B cell (primary cell): ENCODE results near the gene TCN2. TPM values are rescaled to one million over a fixed set of nuclear protein-coding genes. Genes with fewer than 3 reads are reported as not detected.
A peak's percentile ranks its signal among the peaks of the same experiment; 100 is the strongest.

Source experiments
- ATAC-seq: fragments of 200-7000 bp; cut with Tn5 transposase; one replicate; pipeline ENCODE4 v1.10.0; 2021; ENCODE audit warnings: low read depth, mild to moderate bottlenecking, moderate number of reproducible peaks, moderate library complexity
- CTCF ChIA-PET: fragments of 350-600 bp; sonication (Branson Sonifier 250); formaldehyde crosslinking; loops from one replicate; lab custom pipeline; 2021; ENCODE audit warnings: antibody characterized with exemption, inconsistent platforms; lab: Charles Lee
- POLR2A ChIA-PET: fragments of 350-600 bp; sonication (Branson Sonifier 250); formaldehyde crosslinking; loops from one replicate; lab custom pipeline; 2021; ENCODE audit warnings: antibody characterized with exemption; lab: Charles Lee
- DNase-seq: peaks from one replicate; pipeline ENCODE4 v3.0.0; 2013
- H2AFZ ChIP-seq: 2 replicates; pipeline ENCODE4 v1.6.1; 2012; ENCODE audit warnings: mild to moderate bottlenecking, low read depth, low read length; ENCODE audit not compliant: insufficient read depth, poor library complexity, severe bottlenecking
- H3K27ac ChIP-seq, 2 donors: 1 replicate in 1 of 2; 2 replicates in 1 of 2; pipeline ENCODE4 v1.5.1; 2012 to 2013; ENCODE audit warnings: low read length in 2 of 2, mild to moderate bottlenecking in 2 of 2, moderate library complexity in 1 of 2
- H3K27me3 ChIP-seq, 4 experiments: fragments of 200-600 bp in 1 of 4; sonication (generic) in 1 of 4; replicated peaks in 1 of 4; 1 replicate in 2 of 4; 2 replicates in 2 of 4; pipeline versions ENCODE4 v1.6.1 to v1.7.0; 2013 to 2016; ENCODE audit warnings: low read length in 3 of 4, mild to moderate bottlenecking in 2 of 4, mixed read lengths in 1 of 4, moderate library complexity in 1 of 4; ENCODE audit not compliant: insufficient read depth in 4 of 4, control insufficient read depth in 3 of 4; ENCODE audit errors: control extremely low read depth in 1 of 4
- H3K36me3 ChIP-seq, 2 experiments: replicated peaks in 1 of 2; 1 replicate in 1 of 2; 2 replicates in 1 of 2; pipeline versions ENCODE4 v1.6.1 to v1.7.1; 2013; ENCODE audit warnings: low read length in 1 of 2; ENCODE audit not compliant: insufficient read depth in 2 of 2, control insufficient read depth in 1 of 2; ENCODE audit errors: control extremely low read depth in 1 of 2, extremely low read depth in 1 of 2
- H3K4me1 ChIP-seq, 2 donors: fragments of 200-600 bp in 1 of 2; sonication (generic) in 1 of 2; 1 replicate in 1 of 2; 2 replicates in 1 of 2; pipeline versions ENCODE4 v1.5.1 to v1.6.1; 2013 to 2017; ENCODE audit warnings: low read length in 2 of 2; ENCODE audit not compliant: control insufficient read depth in 2 of 2, insufficient read depth in 2 of 2
- H3K4me2 ChIP-seq: replicated peaks from 2 replicates; pipeline ENCODE3; 2012; ENCODE audit warnings: mild to moderate bottlenecking, low read depth, low read length; ENCODE audit not compliant: poor library complexity, severe bottlenecking
- H3K4me3 ChIP-seq, 5 experiments: fragments of 200-600 bp in 1 of 5; sonication (generic) in 1 of 5; 1 replicate in 3 of 5; 2 replicates in 2 of 5; pipeline versions ENCODE4 v1.5.1 to v1.7.0; 2011 to 2016; ENCODE audit warnings: low read length in 4 of 5, mild to moderate bottlenecking in 4 of 5, low read depth in 2 of 5, control low read depth in 1 of 5, moderate library complexity in 1 of 5; ENCODE audit not compliant: insufficient read depth in 1 of 5; ENCODE audit errors: control extremely low read depth in 1 of 5, extremely low read depth in 1 of 5
- H3K79me2 ChIP-seq: fragments of 200-600 bp; sonication (generic); one replicate; pipeline ENCODE4 v1.6.0; 2016; ENCODE audit warnings: low read length; ENCODE audit not compliant: control insufficient read depth, insufficient read depth
- H3K9ac ChIP-seq: fragments of 200-600 bp; sonication (generic); 2 replicates; pipeline ENCODE4 v1.6.1; 2017; ENCODE audit warnings: mild to moderate bottlenecking, low read length, moderate library complexity
- H3K9me3 ChIP-seq, 3 donors: one replicate each; pipeline versions ENCODE4 v1.6.1 to v1.7.1; 2013; ENCODE audit warnings: low read length in 2 of 3; ENCODE audit not compliant: control insufficient read depth in 2 of 3, insufficient read depth in 1 of 3; ENCODE audit errors: control extremely low read depth in 1 of 3
- H4K20me1 ChIP-seq: 2 replicates; pipeline ENCODE4 v1.6.0; 2012; ENCODE audit warnings: mild to moderate bottlenecking, low read length; ENCODE audit not compliant: insufficient read depth, control insufficient read depth, poor library complexity, severe bottlenecking
- H3K27ac Mint-ChIP-seq: one replicate; pipeline ENCODE4 v1.8.0; 2021; ENCODE audit warnings: mixed read lengths
- H3K27me3 Mint-ChIP-seq: one replicate; pipeline ENCODE4 v1.8.0; 2021; ENCODE audit warnings: mixed read lengths
- H3K4me1 Mint-ChIP-seq: one replicate; pipeline ENCODE4 v1.8.0; 2021; ENCODE audit warnings: mixed read lengths
- H3K4me3 Mint-ChIP-seq: one replicate; pipeline ENCODE4 v1.8.0; 2021; ENCODE audit warnings: mixed read lengths
- H3K9me3 Mint-ChIP-seq: one replicate; pipeline ENCODE4 v1.8.0; 2022; ENCODE audit warnings: mixed read lengths; ENCODE audit not compliant: insufficient read depth
- EZH2 ChIP-seq: IDR thresholded peaks from 2 replicates; pipeline ENCODE4 v1.6.1; 2012; ENCODE audit warnings: borderline replicate concordance, low read depth, mild to moderate bottlenecking, moderate library complexity, low read length; ENCODE audit not compliant: insufficient read depth, poor library complexity, severe bottlenecking
- WGBS: methylation state at CpG from one replicate; pipeline ENCODE4 v1.1.5; 2013; ENCODE audit warnings: missing lambda C conversion rate; ENCODE audit not compliant: insufficient coverage; 5-methylcytosine and 5-hydroxymethylcytosine counted together
- intact Hi-C: fragments of 100-400 bp; cut with micrococcal nuclease; formaldehyde crosslinking; loops from one replicate; pipeline ENCODE4 v1.10.0; 2022
- polyA plus RNA-seq: library from polyadenylated mRNA; depleted of rRNA; stranded (reverse); fragments of >200 nt; gene quantifications from 2 replicates; pipeline ENCODE4 v1.2.3, GENCODE V29; 2012
- total RNA-seq, 2 donors: library from RNA; stranded (reverse); fragments of 120-200 nt in 1 of 2; gene quantifications; 1 replicate in 1 of 2; 2 replicates in 1 of 2; pipeline versions ENCODE4 v1.2.3 to v1.2.4, GENCODE V29; 2013 to 2022
- TF ChIP-seq, protein P1 (sequence below): fragments of 200-600 bp; IDR thresholded peaks from one replicate; pipeline ENCODE4 v1.8.0; 2022; ENCODE audit warnings: antibody characterized with exemption, mild to moderate bottlenecking

TCN2 gene
- total and polyA plus RNA-seq, 2 donors (not counting 1 experiment from before 2014, with no cell fraction given) = 0.37 to 0.40 TPM

GRCh38 chr22:30668386-30668710 is 61.4 kb downstream of the TCN2 start:
- Mint-ChIP-seq H3K4me3 (peak overlapping the region; percentile 98), H3K9me3 (no peaks in the 10 kb centered on the region), H3K4me1 (peaks cover 21% of the 10 kb centered on the region), H3K27ac (peak overlapping the region; percentile 68), H3K27me3 (no peaks in the 10 kb centered on the region)
- Histone ChIP-seq H4K20me1 (no peaks in the 10 kb centered on the region), H2AFZ (peak overlapping the region; percentile 97), H3K27ac (no peak overlapping the region), H3K4me2 (peak overlapping the region; percentile 83), H3K4me1 (peaks cover 12 to 17% of the 10 kb centered on the region in 2 donors), H3K9ac (peak overlapping the region; percentile 85), H3K79me2 (peaks cover 5% of the 10 kb centered on the region), H3K27me3 (peaks cover 0 to 6% (median 0%) of the 10 kb centered on the region in 4 experiments), H3K9me3 (no peaks in the 10 kb centered on the region), H3K36me3 (peaks cover 0 to 7% of the 10 kb centered on the region in 2 experiments), H3K4me3 (peak overlapping the region; percentile 3 to 93 (median 86))
- POLR2A ChIA-PET = interaction anchor here (2.4 kb wide), 1 partner anchor 34 kb away, joined by 10 read pairs; no protein-coding TSS in a partner anchor
- TF ChIP-seq, protein P1, sequence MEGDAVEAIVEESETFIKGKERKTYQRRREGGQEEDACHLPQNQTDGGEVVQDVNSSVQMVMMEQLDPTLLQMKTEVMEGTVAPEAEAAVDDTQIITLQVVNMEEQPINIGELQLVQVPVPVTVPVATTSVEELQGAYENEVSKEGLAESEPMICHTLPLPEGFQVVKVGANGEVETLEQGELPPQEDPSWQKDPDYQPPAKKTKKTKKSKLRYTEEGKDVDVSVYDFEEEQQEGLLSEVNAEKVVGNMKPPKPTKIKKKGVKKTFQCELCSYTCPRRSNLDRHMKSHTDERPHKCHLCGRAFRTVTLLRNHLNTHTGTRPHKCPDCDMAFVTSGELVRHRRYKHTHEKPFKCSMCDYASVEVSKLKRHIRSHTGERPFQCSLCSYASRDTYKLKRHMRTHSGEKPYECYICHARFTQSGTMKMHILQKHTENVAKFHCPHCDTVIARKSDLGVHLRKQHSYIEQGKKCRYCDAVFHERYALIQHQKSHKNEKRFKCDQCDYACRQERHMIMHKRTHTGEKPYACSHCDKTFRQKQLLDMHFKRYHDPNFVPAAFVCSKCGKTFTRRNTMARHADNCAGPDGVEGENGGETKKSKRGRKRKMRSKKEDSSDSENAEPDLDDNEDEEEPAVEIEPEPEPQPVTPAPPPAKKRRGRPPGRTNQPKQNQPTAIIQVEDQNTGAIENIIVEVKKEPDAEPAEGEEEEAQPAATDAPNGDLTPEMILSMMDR = no peak
- TF ChIP-seq EZH2 = no peak
- WGBS = 41% methylated on average over 10 of the region's 10 CpGs
- ATAC-seq (no peak), DNase-seq (no peak)
- CTCF ChIA-PET = interaction anchor here (1.3 to 3.9 kb wide), 2 partner anchors 34 to 86 kb away, joined by 4 to 35 read pairs; partner anchors contain the start of gene SLC35E4
- intact Hi-C loops = loop anchor here (1.0 to 10.0 kb wide), 2 partner anchors 26 to 676 kb away; partner anchors contain the start of genes OSBP2 and PATZ1

DNA sequence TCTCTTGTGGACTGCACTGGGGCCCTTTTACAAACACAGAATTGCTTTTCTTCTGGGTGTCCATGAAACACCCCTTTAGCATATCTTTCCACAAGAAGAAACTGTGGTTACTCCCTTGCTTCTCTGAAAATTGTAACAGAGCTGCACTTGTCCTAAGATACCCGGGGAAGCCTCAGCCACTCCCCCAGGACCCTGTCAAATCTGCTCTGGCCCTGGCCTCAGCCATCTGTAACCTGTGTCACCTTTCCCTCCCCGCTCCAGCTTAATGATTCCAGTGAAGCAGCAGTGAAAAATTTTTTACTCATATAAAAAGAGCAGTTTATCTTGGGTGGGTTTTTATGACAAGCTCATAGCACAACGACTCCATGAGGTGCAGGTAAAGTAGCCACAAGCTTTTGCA is 64.1 kb downstream of the TCN2 start:
- no peak for TF ChIP-seq EZH2
- TF ChIP-seq, protein P1 = no peak
- CTCF ChIA-PET = no interaction called here
- 88% methylated on average over 1 of the region's 3 CpGs for WGBS

More for the DNA sequence above, 64.1 kb downstream of the TCN2 start:
- Mint-ChIP-seq H3K27ac (no peak overlapping the region), H3K9me3 (no peaks in the 10 kb centered on the region), H3K4me3 (no peak overlapping the region), H3K27me3 (peaks cover 9% of the 10 kb centered on the region), H3K4me1 (peaks cover 13% of the 10 kb centered on the region)
- no peaks in the 10 kb centered on the region for H3K36me3 ChIP-seq
- H3K79me2 ChIP-seq = peaks cover 2% of the 10 kb centered on the region
- DNase-seq (no peak), ATAC-seq (no peak)
- H4K20me1 ChIP-seq = no peaks in the 10 kb centered on the region
- H3K4me2 ChIP-seq = no peak overlapping the region
- no peak overlapping the region for H2AFZ ChIP-seq
- POLR2A ChIA-PET = no interaction called here
- H3K27me3 ChIP-seq = peaks cover 0 to 6% (median 0%) of the 10 kb centered on the region in 4 experiments
- intact Hi-C loops = no loop called here
- no peak overlapping the region for H3K9ac ChIP-seq
- H3K27ac ChIP-seq = no peak overlapping the region
- H3K4me1 ChIP-seq = peaks cover 12 to 17% of the 10 kb centered on the region in 2 donors
- H3K4me3 ChIP-seq = no peak overlapping the region
- no peaks in the 10 kb centered on the region for H3K9me3 ChIP-seq
